ENCODE data around the gene TLL1.

GRCh38 chr4:165986956-165987698, 114.1 kb downstream of the TLL1 start:
- TF ChIP-seq CTCF (conservative IDR thresholded peaks at IDR 0.05; ENCODE audit: low read depth, low read length) (no peak), EZH2 (IDR thresholded peaks at IDR 0.05; ENCODE audit: borderline replicate concordance, low read depth, low read length, poor library complexity, severe bottlenecking) (no peak)
